Adipocyte (in vitro differentiated cells): ENCODE results near the gene HSFX1.
"Not testable (repeated sequence)": the region's sequence is repeated elsewhere in the genome, so short reads cannot be mapped to it uniquely, and the experiment has no call there.

Experiments used
- DNase-seq: peaks from one replicate; pipeline ENCODE4 v3.0.0-alpha.2; 2015; ENCODE audit warnings: low read depth
- H3K27me3 ChIP-seq: replicated peaks from 2 replicates; pipeline ENCODE4 v1.7.0; 2013; ENCODE audit warnings: mild to moderate bottlenecking, low read length, moderate library complexity; ENCODE audit not compliant: control insufficient read depth, insufficient read depth
- H3K36me3 ChIP-seq: 2 replicates; pipeline ENCODE4 v1.7.0; 2013; ENCODE audit warnings: low read length, mild to moderate bottlenecking, moderate library complexity; ENCODE audit not compliant: control insufficient read depth, insufficient read depth, severe bottlenecking
- H3K4me1 ChIP-seq: 2 replicates; pipeline ENCODE4 v1.7.0; 2013; ENCODE audit warnings: mild to moderate bottlenecking, low read length, moderate library complexity; ENCODE audit not compliant: control insufficient read depth, insufficient read depth
- H3K4me3 ChIP-seq: 2 replicates; pipeline ENCODE4 v1.7.0; 2013; ENCODE audit warnings: mild to moderate bottlenecking, low read length, moderate library complexity
- H3K9ac ChIP-seq: 2 replicates; pipeline ENCODE4 v1.7.0; 2013; ENCODE audit warnings: mild to moderate bottlenecking, low read length, moderate library complexity
- H3K9me3 ChIP-seq: 2 replicates; pipeline ENCODE4 v1.7.0; 2013; ENCODE audit warnings: mild to moderate bottlenecking, low read length, moderate library complexity; ENCODE audit not compliant: control insufficient read depth

Gene HSFX1

GRCh38 chrX:149762696-149763614 is 10.9 kb upstream of the HSFX1 start:
- no peaks in the 10 kb centered on the region for H3K4me1 ChIP-seq
- H3K27me3 ChIP-seq = peaks cover 3% of the 10 kb centered on the region
- DNase-seq = no peak
- no peak overlapping the region for H3K9ac ChIP-seq
- no peaks in the 10 kb centered on the region for H3K36me3 ChIP-seq
- H3K9me3 ChIP-seq = no peaks in the 10 kb centered on the region
- no peak overlapping the region for H3K4me3 ChIP-seq

- DNase-seq, H3K27me3 ChIP-seq, H3K4me1 ChIP-seq, H3K9ac ChIP-seq, H3K36me3 ChIP-seq, H3K9me3 ChIP-seq, H3K4me3 ChIP-seq: not testable (repeated sequence)
These were observed 3.5 kb upstream of the HSFX1 start for GRCh38 chrX:149770344-149770743.

GRCh38 chrX:149773026-149773425 is 842 bp upstream of the HSFX1 start:
- H3K9ac ChIP-seq, H3K27me3 ChIP-seq, H3K4me3 ChIP-seq, H3K4me1 ChIP-seq, DNase-seq, H3K9me3 ChIP-seq, H3K36me3 ChIP-seq: not testable (repeated sequence)

- H3K4me3 ChIP-seq, DNase-seq, H3K4me1 ChIP-seq, H3K27me3 ChIP-seq, H3K9ac ChIP-seq, H3K36me3 ChIP-seq, H3K9me3 ChIP-seq: not testable (repeated sequence)
These were observed 4.1 kb downstream of the HSFX1 start for GRCh38 chrX:149777999-149778398.

GRCh38 chrX:149781727-149782126 is 7.9 kb downstream of the HSFX1 start, which contains the start of gene MAGEA9:
Gene MAGEA9, plus strand, starts transcription at chrX:149781930. Its CDS starts 4,281 bp downstream, at chrX:149786211.
- not testable (repeated sequence) for H3K27me3 ChIP-seq, H3K4me3 ChIP-seq, H3K9me3 ChIP-seq, H3K9ac ChIP-seq, DNase-seq, H3K36me3 ChIP-seq, H3K4me1 ChIP-seq

GRCh38 chrX:149795531-149795930 is 21.7 kb downstream of the HSFX1 start:
- not testable (repeated sequence) for H3K4me3 ChIP-seq, H3K27me3 ChIP-seq, H3K4me1 ChIP-seq, H3K9ac ChIP-seq, H3K36me3 ChIP-seq, DNase-seq
- H3K9me3 ChIP-seq = peaks cover 12% of the 10 kb centered on the region

- Histone ChIP-seq H3K27me3 (peaks cover 8% of the 10 kb centered on the region), H3K4me1 (no peaks in the 10 kb centered on the region), H3K9ac (no peak overlapping the region), H3K9me3 (peaks cover 12% of the 10 kb centered on the region), H3K4me3 (no peak overlapping the region), H3K36me3 (no peaks in the 10 kb centered on the region)
- DNase-seq = no peak
These were observed 25.3 kb downstream of the HSFX1 start for GRCh38 chrX:149799095-149799714.

GRCh38 chrX:149799938-149800337 is 26.1 kb downstream of the HSFX1 start:
- Histone ChIP-seq H3K9me3 (peaks cover 12% of the 10 kb centered on the region), H3K27me3 (peaks cover 10% of the 10 kb centered on the region), H3K36me3 (no peaks in the 10 kb centered on the region), H3K4me3 (no peak overlapping the region), H3K9ac (no peak overlapping the region), H3K4me1 (no peaks in the 10 kb centered on the region)
- DNase-seq = no peak

GRCh38 chrX:149803458-149804062 is 29.7 kb downstream of the HSFX1 start:
- Histone ChIP-seq H3K4me3 (no peak overlapping the region), H3K4me1 (no peaks in the 10 kb centered on the region), H3K9me3 (peaks cover 5% of the 10 kb centered on the region), H3K9ac (no peak overlapping the region), H3K36me3 (no peaks in the 10 kb centered on the region), H3K27me3 (peaks cover 24% of the 10 kb centered on the region)
- DNase-seq = no peak

- H3K9ac ChIP-seq = no peak overlapping the region
- no peaks in the 10 kb centered on the region for H3K36me3 ChIP-seq
- peaks cover 26% of the 10 kb centered on the region for H3K27me3 ChIP-seq
- DNase-seq = no peak
- H3K4me1 ChIP-seq = no peaks in the 10 kb centered on the region
- no peak overlapping the region for H3K4me3 ChIP-seq
- H3K9me3 ChIP-seq = peaks cover 4% of the 10 kb centered on the region
These were observed 30.2 kb downstream of the HSFX1 start for GRCh38 chrX:149804102-149804501.

GRCh38 chrX:149807747-149808458 is 34.0 kb downstream of the HSFX1 start:
- no peak overlapping the region for H3K4me3 ChIP-seq
- no peak for DNase-seq
- H3K4me1 ChIP-seq = no peaks in the 10 kb centered on the region
- no peaks in the 10 kb centered on the region for H3K36me3 ChIP-seq
- peaks cover 40% of the 10 kb centered on the region for H3K27me3 ChIP-seq
- no peaks in the 10 kb centered on the region for H3K9me3 ChIP-seq
- H3K9ac ChIP-seq = no peak overlapping the region
